Parathyroid adenoma (tissue), 2 donors: Measurements from ENCODE around the gene AKR1C2.

Source experiments
- H2AFZ ChIP-seq: fragments of 300-600 bp; sonication (generic); one replicate; pipeline ENCODE4 v1.7.0; 2017; ENCODE audit warnings: antibody characterized with exemption, mild to moderate bottlenecking
- H3K27ac ChIP-seq: fragments of 300-600 bp; sonication (generic); one replicate; pipeline ENCODE4 v1.7.0; 2017
- H3K27me3 ChIP-seq: fragments of 300-600 bp; sonication (generic); one replicate; pipeline ENCODE4 v1.7.0; 2017; ENCODE audit warnings: low read length; ENCODE audit not compliant: control insufficient read depth, insufficient read depth
- H3K36me3 ChIP-seq: fragments of 300-600 bp; sonication (generic); one replicate; pipeline ENCODE4 v1.7.0; 2017; ENCODE audit warnings: low read length; ENCODE audit not compliant: control insufficient read depth, insufficient read depth
- H3K4me1 ChIP-seq: fragments of 300-600 bp; sonication (generic); one replicate; pipeline ENCODE4 v1.7.0; 2017; ENCODE audit warnings: control low read depth
- H3K4me2 ChIP-seq: fragments of 300-600 bp; sonication (generic); one replicate; pipeline ENCODE4 v1.7.0; 2017; ENCODE audit warnings: low read length
- H3K4me3 ChIP-seq: fragments of 300-600 bp; sonication (generic); one replicate; pipeline ENCODE4 v1.7.0; 2017; ENCODE audit warnings: low read depth, low read length
- H3K79me2 ChIP-seq: fragments of 300-600 bp; sonication (generic); one replicate; pipeline ENCODE4 v1.7.0; 2017; ENCODE audit warnings: control low read depth
- H3K9ac ChIP-seq: fragments of 300-600 bp; sonication (generic); one replicate; pipeline ENCODE4 v1.7.0; 2017; ENCODE audit warnings: mild to moderate bottlenecking
- H3K9me3 ChIP-seq: fragments of 300-600 bp; sonication (generic); one replicate; pipeline ENCODE4 v1.7.0; 2017; ENCODE audit warnings: low read length; ENCODE audit not compliant: control insufficient read depth
- TF ChIP-seq, protein P1 (sequence below): fragments of 300-600 bp; sonication (generic); IDR thresholded peaks from one replicate; pipeline ENCODE4 v1.7.0; 2017; ENCODE audit warnings: antibody characterized with exemption, mild to moderate bottlenecking
- donor health status: primary hyperparathyroidism.

Gene AKR1C2

DNA sequence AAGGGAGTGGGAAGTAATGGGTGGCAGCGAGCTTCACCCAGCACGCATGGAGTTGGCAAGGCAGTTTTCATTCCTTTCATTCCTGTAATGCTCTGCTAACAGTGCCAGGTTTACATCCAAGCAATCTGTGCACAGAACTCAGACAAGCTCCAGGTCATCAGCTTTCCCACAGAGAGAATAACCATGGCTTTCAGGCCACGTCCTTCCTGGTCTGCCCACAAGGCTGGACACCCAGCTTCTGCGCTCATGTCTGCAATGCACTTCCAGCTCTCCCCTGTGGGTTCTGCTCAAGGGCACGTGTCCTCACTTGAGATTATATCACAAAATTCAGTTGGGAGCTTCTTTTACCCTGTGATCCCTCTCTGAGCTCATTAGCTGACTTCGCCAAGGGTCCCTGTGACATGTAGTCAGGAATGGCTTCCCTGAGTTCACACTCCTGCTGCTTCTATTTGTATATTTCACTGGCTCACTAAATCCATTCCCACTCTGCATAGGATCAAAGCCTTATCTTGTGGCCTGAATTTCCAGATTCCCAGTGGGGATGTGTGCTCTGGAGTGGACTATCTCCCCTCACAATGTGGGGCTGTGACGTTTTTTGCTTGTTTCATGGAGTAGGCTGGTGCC lies 18.6 kb downstream of the AKR1C2 start:
- Histone ChIP-seq H3K9me3 (no peaks in the 10 kb centered on the region), H3K36me3 (no peaks in the 10 kb centered on the region), H3K4me2 (no peak overlapping the region), H3K4me3 (no peak overlapping the region), H2AFZ (no peak overlapping the region), H3K79me2 (no peaks in the 10 kb centered on the region), H3K4me1 (no peaks in the 10 kb centered on the region), H3K9ac (no peak overlapping the region), H3K27me3 (no peaks in the 10 kb centered on the region), H3K27ac (no peak overlapping the region)
- TF ChIP-seq, protein P1, sequence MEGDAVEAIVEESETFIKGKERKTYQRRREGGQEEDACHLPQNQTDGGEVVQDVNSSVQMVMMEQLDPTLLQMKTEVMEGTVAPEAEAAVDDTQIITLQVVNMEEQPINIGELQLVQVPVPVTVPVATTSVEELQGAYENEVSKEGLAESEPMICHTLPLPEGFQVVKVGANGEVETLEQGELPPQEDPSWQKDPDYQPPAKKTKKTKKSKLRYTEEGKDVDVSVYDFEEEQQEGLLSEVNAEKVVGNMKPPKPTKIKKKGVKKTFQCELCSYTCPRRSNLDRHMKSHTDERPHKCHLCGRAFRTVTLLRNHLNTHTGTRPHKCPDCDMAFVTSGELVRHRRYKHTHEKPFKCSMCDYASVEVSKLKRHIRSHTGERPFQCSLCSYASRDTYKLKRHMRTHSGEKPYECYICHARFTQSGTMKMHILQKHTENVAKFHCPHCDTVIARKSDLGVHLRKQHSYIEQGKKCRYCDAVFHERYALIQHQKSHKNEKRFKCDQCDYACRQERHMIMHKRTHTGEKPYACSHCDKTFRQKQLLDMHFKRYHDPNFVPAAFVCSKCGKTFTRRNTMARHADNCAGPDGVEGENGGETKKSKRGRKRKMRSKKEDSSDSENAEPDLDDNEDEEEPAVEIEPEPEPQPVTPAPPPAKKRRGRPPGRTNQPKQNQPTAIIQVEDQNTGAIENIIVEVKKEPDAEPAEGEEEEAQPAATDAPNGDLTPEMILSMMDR, result no peak

DNA sequence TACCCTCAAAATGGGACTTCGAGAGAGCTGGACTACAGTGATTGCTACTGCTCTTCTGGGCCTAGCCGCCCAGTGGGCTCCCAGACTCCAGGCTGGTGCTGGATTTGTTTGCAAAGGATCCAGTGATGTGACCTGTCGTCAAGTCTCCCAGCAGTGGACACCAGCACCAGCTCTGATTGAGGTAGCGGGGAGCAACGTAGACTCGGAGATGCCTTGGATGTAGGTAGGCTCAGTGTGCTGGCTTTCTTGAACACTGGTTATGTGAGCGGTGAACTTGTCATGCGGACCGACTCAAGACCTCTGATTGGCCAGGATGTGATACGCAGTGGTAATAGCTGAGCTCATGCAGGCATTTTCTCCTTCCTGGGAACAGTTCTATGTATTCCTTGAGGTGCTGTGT lies 19.4 kb downstream of the AKR1C2 start:
- H3K4me2 ChIP-seq, result no peak overlapping the region

DNA sequence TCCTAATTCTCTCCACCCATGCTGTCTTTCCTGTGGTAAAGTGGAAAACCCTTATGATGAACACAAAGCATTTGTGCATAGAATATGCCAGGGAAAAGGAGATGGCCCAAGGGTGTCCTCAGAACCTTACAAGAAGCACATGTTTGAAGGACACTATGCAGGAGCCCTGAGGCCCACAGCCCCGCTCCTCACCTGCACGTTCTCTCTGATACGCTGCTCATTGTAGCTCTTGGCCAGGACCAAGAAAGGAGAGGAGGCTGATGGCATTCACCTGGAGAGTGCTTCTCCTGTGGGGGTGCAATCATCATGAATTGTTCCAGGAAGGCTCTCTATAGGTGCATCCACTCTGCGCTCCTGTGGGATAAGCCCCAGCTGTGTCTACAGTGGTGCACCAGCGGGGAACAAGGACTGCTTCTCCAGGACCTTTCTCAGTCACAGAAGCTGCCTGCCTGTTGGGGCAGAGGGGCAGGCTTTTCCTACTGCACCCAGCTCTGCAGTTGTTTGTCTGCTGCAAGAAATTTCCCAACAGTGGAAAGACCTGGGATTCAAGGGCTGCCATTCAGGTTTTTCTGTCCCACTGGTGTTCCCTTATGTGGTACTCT lies 19.9 kb downstream of the AKR1C2 start:
- H3K4me1 ChIP-seq, result no peaks in the 10 kb centered on the region

More for the DNA sequence above, 19.4 kb downstream of the AKR1C2 start:
- H3K27me3 ChIP-seq, result no peaks in the 10 kb centered on the region
- no peak overlapping the region for H3K9ac ChIP-seq
- no peak overlapping the region for H3K27ac ChIP-seq
- TF ChIP-seq, protein P1, result no peak
- no peaks in the 10 kb centered on the region for H3K79me2 ChIP-seq
- no peak overlapping the region for H2AFZ ChIP-seq
- no peaks in the 10 kb centered on the region for H3K9me3 ChIP-seq
- H3K36me3 ChIP-seq, result no peaks in the 10 kb centered on the region
- H3K4me1 ChIP-seq, result no peaks in the 10 kb centered on the region
- H3K4me3 ChIP-seq, result no peak overlapping the region

DNA sequence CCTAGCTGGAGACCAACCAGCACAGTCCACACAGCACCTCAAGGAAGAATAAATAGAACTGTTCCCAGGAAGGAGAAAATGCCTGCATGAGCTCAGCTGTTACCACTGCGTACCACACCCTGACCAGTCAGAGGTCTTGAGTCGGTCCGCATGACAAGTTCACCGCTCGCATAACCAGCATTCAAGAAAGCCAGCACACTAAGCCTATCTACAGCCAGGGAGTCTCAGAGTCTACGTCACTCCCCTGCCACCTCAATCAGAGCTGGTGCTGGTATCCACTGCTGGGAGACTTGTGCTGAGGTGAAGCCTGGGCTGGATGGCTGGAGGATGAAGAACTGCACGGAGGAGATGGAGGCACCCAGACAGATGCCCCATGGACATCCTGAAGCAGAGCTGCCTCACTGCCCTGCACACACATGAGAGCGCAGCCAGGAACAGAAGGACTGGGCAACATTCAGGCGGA lies 20.9 kb downstream of the AKR1C2 start:
- TF ChIP-seq, protein P1, result no peak
- H3K4me2 ChIP-seq, result no peak overlapping the region
- H3K4me1 ChIP-seq, result no peaks in the 10 kb centered on the region
- H3K9ac ChIP-seq, result no peak overlapping the region
- no peak overlapping the region for H3K4me3 ChIP-seq
- no peaks in the 10 kb centered on the region for H3K36me3 ChIP-seq
- no peak overlapping the region for H2AFZ ChIP-seq
- H3K9me3 ChIP-seq, result no peaks in the 10 kb centered on the region
- H3K79me2 ChIP-seq, result no peaks in the 10 kb centered on the region
- no peak overlapping the region for H3K27ac ChIP-seq
- H3K27me3 ChIP-seq, result no peaks in the 10 kb centered on the region

More for the DNA sequence above, 19.9 kb downstream of the AKR1C2 start:
- no peaks in the 10 kb centered on the region for H3K27me3 ChIP-seq
- no peak overlapping the region for H3K4me2 ChIP-seq
- H3K9me3 ChIP-seq, result no peaks in the 10 kb centered on the region
- H3K27ac ChIP-seq, result no peak overlapping the region
- H3K9ac ChIP-seq, result no peak overlapping the region
- H3K4me3 ChIP-seq, result no peak overlapping the region
- H2AFZ ChIP-seq, result no peak overlapping the region
- TF ChIP-seq, protein P1, result no peak
- no peaks in the 10 kb centered on the region for H3K79me2 ChIP-seq
- no peaks in the 10 kb centered on the region for H3K36me3 ChIP-seq
